ENCODE results near the gene OPA1. TPM values are rescaled to one million over a fixed set of nuclear protein-coding genes. Genes with fewer than 3 reads are reported as not detected.
A peak's percentile ranks its signal among the peaks of the same experiment; 100 is the strongest.

OPA1 gene
- total and polyA plus RNA-seq, 2 of the 8 experiments (the other 6 are each of a cell fraction or from before 2014, with no cell fraction given) = 20.3 to 109 TPM

DNA sequence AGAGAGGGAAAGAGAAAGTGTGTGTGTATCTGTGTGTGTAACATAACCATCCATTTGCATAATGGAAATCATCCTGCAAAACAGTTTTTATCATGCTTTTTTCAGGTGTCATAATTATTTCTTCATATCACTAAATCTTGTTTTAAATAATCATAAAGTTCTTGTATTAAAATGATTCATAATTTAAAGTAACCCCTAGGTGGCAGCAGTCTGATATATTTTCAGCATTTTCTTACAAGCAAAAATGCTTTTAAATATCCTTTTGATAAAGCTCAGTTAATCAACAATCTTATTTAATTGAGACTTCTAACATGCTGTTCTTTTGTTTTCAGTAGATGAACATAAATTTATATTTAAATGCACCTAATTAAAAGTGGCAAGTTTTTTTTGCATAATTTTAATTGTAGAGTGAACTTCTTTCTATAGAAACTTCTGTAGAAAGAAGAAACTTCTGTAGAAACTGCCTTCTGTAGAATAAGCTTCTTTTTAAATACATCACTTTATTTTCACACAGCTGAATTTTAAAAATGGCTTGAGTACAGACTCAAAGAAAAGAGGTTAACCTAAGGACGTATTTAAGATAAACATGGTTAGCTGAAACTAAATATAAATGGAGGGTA is 72.5 kb downstream of the OPA1 start:
- CTCF ChIA-PET (ENCODE audit: partially characterized antibody) = interaction anchor here (0.7 to 2.2 kb wide), 23 partner anchors 8 to 673 kb away, joined by 3 to 9 read pairs (median 3); no protein-coding TSS in a partner anchor
- TF ChIP-seq RAD21 (IDR thresholded peaks at IDR 0.05 in 1 of 2, conservative IDR thresholded peaks at IDR 0.05 in 1 of 2; ENCODE audit: low read depth in 2 of 2, low read length in 2 of 2) (peak in 1 of 2 experiments; percentile 24; a peak in 1 of 4 replicates), POLR2A (IDR thresholded peaks at IDR 0.05; ENCODE audit: control extremely low read depth in 1 of 2, low read depth in 2 of 2, low read length in 2 of 2) (no peak), POLR2AphosphoS5 (IDR thresholded peaks at IDR 0.05; ENCODE audit: low read depth, low read length) (no peak), RXRA (IDR thresholded peaks at IDR 0.05; ENCODE audit: insufficient read depth, low read depth, low read length) (no peak), PHF8 (conservative IDR thresholded peaks at IDR 0.05; ENCODE audit: low read depth, low read length) (no peak)
- TF ChIP-seq, protein P1, sequence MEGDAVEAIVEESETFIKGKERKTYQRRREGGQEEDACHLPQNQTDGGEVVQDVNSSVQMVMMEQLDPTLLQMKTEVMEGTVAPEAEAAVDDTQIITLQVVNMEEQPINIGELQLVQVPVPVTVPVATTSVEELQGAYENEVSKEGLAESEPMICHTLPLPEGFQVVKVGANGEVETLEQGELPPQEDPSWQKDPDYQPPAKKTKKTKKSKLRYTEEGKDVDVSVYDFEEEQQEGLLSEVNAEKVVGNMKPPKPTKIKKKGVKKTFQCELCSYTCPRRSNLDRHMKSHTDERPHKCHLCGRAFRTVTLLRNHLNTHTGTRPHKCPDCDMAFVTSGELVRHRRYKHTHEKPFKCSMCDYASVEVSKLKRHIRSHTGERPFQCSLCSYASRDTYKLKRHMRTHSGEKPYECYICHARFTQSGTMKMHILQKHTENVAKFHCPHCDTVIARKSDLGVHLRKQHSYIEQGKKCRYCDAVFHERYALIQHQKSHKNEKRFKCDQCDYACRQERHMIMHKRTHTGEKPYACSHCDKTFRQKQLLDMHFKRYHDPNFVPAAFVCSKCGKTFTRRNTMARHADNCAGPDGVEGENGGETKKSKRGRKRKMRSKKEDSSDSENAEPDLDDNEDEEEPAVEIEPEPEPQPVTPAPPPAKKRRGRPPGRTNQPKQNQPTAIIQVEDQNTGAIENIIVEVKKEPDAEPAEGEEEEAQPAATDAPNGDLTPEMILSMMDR (IDR thresholded peaks at IDR 0.05; ENCODE audit: control extremely low read depth in 1 of 3, insufficient read depth in 1 of 3, low read depth in 1 of 3, low read length in 3 of 3) = peak in 1 of 3 experiments; percentile 20; a peak in 2 of 4 replicates
- TF ChIP-seq, protein P2, sequence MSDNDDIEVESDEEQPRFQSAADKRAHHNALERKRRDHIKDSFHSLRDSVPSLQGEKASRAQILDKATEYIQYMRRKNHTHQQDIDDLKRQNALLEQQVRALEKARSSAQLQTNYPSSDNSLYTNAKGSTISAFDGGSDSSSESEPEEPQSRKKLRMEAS (IDR thresholded peaks at IDR 0.05) = no peak
- 86% methylated on average over 1 of the region's 1 CpG; no CpG with 5 or more reads in 1 of the 2 experiments for WGBS, 2 experiments (ENCODE audit: extremely low coverage in 1 of 2, insufficient coverage in 1 of 2, insufficient read length in 1 of 2, insufficient replicate concordance in 2 of 2, low coverage in 1 of 2, low lambda C conversion rate in 2 of 2, missing lambda C conversion rate in 1 of 2)
- H3K27me3 ChIP-seq (replicated peaks in 1 of 4; ENCODE audit: control insufficient read depth in 3 of 4, extremely low read depth in 1 of 4, insufficient read depth in 3 of 4, low read length in 3 of 4) = no peaks in the 10 kb centered on the region
- no peaks in the 10 kb centered on the region for H4K20me1 ChIP-seq (replicated peaks in 1 of 2; ENCODE audit: control insufficient read depth in 1 of 2, insufficient read depth in 2 of 2, low read length in 2 of 2)
- no peak overlapping the region for H3K23ac ChIP-seq (ENCODE audit: insufficient read length)
- no peak overlapping the region for H2BK20ac ChIP-seq (ENCODE audit: low read length)
- no peak overlapping the region for H3K4me3 ChIP-seq (ENCODE audit: extremely low read depth in 1 of 4, insufficient read depth in 2 of 4, low read depth in 3 of 4, low read length in 4 of 4)
- no peak overlapping the region for H2BK120ac ChIP-seq (replicated peaks; ENCODE audit: low read depth, low read length)
- H3K4ac ChIP-seq (replicated peaks; ENCODE audit: insufficient read length, low read depth, low read length) = no peak overlapping the region
- no peaks in the 10 kb centered on the region for H3K79me1 ChIP-seq (ENCODE audit: low read depth, low read length)
- H4K5ac ChIP-seq (ENCODE audit: insufficient read length, low read depth, low read length) = no peak overlapping the region
- H3K36me3 ChIP-seq (ENCODE audit: control insufficient read depth in 2 of 4, insufficient read depth in 4 of 4, low read length in 3 of 4) = peaks cover 8 to 85% (median 31%) of the 10 kb centered on the region in 4 experiments
- H3K4me2 ChIP-seq (ENCODE audit: insufficient read depth in 1 of 2, low read depth in 2 of 2, low read length in 2 of 2) = no peak overlapping the region
- H3K14ac ChIP-seq (ENCODE audit: insufficient read length) = no peak overlapping the region
- H3K56ac ChIP-seq (replicated peaks; ENCODE audit: insufficient read length, low read depth, low read length) = no peak overlapping the region
- no peak for DNase-seq (ENCODE audit: low read depth in 1 of 2, low spot score in 2 of 2)
- POLR2A ChIA-PET (ENCODE audit: partially characterized antibody) = no interaction called here
- no peak overlapping the region for H2BK15ac ChIP-seq (ENCODE audit: low read length)
- H3K18ac ChIP-seq (ENCODE audit: extremely low read depth, low read length) = no peak overlapping the region
- no peak overlapping the region for H3K27ac ChIP-seq (ENCODE audit: low read depth, low read length)
- no peak overlapping the region for H2BK5ac ChIP-seq (ENCODE audit: low read depth, low read length)
- no peak overlapping the region for H3K9ac ChIP-seq (replicated peaks in 1 of 4; ENCODE audit: extremely low read depth in 1 of 4, low read depth in 3 of 4, low read length in 3 of 4)
- H3K9me3 ChIP-seq (ENCODE audit: insufficient read depth in 2 of 2, low read depth in 1 of 2, low read length in 1 of 2) = no peaks in the 10 kb centered on the region
- H3K23me2 ChIP-seq (ENCODE audit: low read depth, low read length) = no peaks in the 10 kb centered on the region
- FAIRE-seq = no peak
- H3K79me2 ChIP-seq (ENCODE audit: control insufficient read depth in 1 of 2, insufficient read depth in 2 of 2, low read length in 2 of 2) = no peaks in the 10 kb centered on the region
- H4K8ac ChIP-seq (ENCODE audit: extremely low read depth, insufficient read depth, low read length) = no peak overlapping the region
- no peak overlapping the region for H2AK5ac ChIP-seq (ENCODE audit: low read depth, low read length)
- H2AFZ ChIP-seq (ENCODE audit: low read length) = no peak overlapping the region
- H4K91ac ChIP-seq (replicated peaks; ENCODE audit: insufficient read length, low read length) = no peak overlapping the region
- H3K4me1 ChIP-seq (replicated peaks in 1 of 4; ENCODE audit: control insufficient read depth in 3 of 4, insufficient read depth in 4 of 4, low read length in 3 of 4) = peaks cover 0 to 7% (median 3%) of the 10 kb centered on the region in 4 experiments; a peak in 3 of 7 replicates
- H2BK12ac ChIP-seq (ENCODE audit: low read depth, low read length) = no peak overlapping the region

All from H1 (cell line).